ENCODE measurements around the gene MAPK14.
A peak's percentile ranks its signal among the peaks of the same experiment; 100 is the strongest.
"Not testable (repeated sequence)": the region's sequence is repeated elsewhere in the genome, so short reads cannot be mapped to it uniquely, and the experiment has no call there.

Gene MAPK14

DNA sequence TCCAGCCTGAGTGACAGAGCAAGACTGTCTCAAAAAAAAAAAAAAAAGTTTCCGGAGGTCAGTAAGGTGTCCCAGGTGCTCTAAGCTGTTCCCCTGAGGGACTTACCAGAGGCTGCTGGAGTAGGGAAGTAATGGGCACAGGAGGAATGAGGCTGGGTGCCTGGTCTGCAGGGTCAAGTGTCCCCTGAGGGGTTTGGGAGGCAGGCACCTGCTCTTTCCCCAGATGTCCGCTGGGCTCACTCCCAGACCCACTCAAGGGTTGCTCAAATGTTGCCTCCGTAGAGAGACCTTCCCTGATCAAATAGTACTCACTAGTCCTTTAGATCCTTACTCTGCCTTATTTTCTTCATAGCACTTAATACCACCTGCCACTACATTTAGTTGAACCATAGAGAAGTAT is 97.3 kb downstream of the MAPK14 start:
- DNase-seq = no peak

DNA sequence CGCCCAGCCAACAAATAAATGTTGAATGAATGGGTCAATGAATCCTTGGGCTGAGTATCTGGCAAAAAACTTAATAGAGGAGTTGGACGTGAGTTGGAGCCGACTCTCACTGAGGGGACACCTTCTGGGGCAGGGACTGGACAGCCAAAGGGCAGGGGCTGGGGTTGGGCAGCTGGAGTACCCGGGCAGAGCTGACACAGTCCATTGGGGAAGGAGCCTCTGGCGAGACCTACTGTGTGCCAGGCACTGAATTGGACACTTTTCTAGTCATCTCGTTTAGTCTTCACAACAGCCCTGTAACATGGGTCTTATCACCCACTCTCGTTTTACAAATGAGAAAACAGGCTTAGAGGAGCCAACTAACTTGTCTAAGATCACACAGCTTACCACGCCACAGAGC is 98.0 kb downstream of the MAPK14 start:
- no peak for DNase-seq

DNA sequence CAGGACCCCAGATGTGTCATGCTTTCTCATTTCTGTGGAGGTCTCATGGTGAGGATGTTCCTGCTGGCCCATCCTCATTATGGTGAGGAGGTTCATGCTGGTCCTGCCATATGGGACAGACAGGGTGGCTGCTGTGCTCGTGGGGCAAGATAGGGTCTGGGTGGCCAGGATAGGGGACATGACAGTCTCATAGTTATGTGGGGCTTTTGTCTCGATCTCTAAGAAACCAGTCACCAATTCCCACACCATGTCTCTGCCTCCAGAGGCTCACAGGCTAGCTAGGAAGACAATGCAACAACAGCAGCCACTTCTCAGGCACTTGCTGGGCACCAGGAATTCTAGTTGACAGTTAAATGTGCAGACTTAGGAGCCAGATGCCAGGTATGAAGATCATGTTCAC is 98.5 kb downstream of the MAPK14 start:
- no peak for DNase-seq

DNA sequence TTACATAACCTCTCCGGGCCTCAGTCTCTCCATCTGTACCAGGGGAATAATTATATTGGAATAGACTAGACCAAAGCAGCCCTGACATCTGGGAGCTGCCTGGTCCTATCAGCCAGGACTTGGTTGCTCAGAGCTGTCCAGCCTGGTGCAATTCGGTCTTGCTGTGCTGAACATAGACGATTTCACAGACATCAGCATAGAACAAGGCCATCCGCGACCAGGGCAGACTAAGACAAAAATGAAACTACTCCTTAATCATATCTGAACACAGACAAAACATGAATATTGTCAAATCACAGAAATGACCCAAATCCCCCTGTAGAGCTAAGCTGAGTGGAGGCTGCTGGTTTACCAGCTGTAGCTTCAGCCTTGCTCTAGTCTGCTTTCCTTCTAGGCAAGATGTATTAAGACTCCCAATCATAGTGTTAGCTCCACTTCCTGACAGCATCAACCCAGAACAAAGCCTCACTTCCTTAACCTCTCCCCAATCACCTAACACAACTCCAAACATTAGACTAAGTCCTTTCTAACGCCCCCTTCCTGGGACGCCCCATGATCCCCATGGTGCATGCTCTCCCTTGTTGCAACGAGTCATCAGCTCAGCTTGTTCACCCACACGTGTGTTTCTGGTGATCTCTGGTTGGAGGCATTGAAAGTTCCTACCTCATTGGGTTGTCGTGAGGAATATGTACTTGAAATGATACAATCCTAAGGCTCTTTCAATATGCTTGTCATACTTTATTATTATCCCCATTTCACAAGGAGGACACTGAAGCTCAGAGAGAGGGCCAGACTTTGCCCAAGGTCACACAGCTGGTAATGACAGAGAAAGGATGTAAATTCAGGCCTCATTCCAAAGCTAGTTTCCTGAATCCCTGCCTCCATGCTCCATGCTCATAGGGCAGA is 99.2 kb downstream of the MAPK14 start:
- peak; percentile 82 for DNase-seq

DNA sequence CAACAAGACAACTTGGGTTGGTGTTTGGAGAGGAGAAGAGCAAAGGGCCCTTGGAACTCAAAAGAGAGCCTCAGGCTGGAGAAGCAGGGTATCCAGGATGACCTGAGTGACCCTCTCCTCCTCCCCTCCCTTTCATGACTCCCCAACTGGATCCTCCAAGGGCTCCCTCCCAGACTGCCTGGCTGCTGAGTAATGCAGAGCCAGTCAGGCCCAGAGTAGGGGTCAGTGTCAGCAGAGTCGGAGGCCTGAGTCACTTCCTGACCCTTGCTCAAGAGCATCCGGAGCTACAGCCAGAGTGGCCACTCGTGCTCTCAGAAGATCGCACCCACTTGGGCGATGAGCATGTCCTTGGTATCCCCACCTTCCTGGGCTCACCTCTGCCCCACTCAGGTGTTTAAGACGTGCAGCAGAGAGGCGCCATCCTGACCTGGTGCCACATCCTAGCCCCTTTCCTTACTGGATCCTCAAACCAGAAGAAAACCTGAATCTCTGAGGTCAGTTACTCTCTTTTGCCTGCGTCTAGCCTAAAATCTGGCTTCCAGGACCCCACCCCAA is 99.9 kb downstream of the MAPK14 start:
- peak; percentile 99 for DNase-seq

DNA sequence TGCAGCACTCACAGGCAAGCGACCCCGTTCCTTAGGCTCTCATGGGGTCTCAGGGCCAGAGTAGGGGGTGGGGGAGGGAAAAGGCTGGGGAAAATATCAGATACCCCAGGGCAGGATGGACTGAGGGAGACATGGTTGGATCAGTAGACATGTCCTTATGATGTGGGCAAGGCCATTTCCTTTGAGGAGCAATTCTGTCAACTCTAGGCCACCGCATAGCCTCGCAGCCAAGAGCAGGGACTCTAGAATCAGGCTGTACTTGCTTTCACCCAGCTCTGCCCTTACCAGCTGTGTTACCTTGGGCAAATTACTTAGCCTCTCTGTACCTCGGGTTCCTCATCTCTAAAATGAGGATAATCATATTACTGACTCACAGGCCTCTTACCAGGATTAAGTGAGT is 100.5 kb downstream of the MAPK14 start:
- DNase-seq = peak; percentile 24

DNA sequence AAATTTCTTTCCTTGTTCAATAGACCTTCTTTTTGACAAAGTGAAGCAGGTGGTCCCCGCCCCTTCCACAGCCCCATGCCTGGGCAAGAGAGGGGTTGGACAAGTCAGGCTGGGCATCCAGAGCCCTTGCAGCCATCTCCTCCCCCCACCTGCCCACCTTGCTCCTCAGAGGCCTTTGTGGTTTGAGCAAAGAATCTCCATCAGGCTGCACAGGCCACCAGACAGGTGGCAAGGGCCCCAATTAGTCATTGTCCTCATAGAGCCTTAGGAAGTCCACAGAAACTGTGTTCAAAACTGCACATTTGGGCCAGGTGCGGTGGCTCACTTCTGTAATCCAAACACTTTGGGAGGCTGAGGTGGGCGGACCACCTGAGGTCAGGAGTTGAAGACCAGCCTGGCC is 101.2 kb downstream of the MAPK14 start:
- DNase-seq = no peak

DNA sequence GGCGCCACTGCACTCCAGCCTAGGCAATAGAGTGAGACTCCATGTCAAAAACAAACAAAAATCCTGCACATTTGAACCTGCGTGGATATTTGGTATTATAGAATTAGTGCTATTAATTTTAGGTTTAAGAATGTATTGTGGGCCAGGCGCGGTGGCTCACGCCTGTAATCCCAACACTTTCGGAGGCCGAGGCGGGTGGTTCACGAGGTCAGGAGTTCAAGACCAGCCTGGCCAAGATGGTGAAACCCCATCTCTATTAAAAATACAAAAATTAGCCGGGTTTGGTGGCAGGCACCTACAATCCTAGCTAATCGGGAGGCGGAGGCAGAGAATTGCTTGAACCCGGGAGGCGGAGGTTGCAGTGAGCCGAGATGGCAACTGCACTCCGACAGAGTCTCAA is 101.7 kb downstream of the MAPK14 start:
- DNase-seq = not testable (repeated sequence)

DNA sequence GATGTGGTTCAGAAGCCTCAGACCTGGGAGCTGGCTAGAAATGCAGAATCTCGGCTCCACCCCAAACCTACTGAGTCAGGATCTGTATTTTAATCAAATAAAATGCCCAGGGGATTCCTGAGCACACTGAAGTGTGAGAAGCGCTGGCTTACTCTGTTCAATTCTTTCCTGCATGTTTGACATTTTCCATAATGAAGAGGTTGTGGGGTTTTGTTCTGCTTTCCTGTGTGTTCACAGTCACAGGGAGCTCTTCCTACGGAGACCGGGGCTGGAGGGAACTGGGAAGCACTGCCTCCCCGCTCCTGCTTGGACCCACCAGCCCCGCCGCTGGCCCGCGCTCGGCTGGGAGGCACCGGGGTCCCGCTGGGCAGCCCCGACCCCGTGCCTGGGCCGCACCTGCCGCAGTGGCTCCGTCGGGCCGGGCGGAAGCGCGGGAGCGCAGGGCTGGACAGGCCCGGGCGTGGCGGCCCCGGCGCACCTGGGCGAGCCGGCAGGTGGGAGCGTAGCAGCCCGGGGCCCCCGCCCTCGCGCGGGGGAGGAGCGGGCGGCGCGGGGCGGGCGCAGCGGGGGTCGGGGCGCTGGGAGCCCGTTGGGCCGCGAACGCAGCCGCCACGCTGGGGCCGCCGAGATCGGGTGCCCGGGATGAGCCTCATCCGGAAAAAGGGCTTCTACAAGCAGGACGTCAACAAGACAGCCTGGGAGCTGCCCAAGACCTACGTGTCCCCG is 102.5 kb downstream of the MAPK14 start, which contains the start of gene MAPK13:
MAPK13 (plus strand) TSS at position 573 of the 726 bp plus-strand sequence; CDS start at position 643, 70 bp downstream.
- peak; percentile 11 for DNase-seq

DNA sequence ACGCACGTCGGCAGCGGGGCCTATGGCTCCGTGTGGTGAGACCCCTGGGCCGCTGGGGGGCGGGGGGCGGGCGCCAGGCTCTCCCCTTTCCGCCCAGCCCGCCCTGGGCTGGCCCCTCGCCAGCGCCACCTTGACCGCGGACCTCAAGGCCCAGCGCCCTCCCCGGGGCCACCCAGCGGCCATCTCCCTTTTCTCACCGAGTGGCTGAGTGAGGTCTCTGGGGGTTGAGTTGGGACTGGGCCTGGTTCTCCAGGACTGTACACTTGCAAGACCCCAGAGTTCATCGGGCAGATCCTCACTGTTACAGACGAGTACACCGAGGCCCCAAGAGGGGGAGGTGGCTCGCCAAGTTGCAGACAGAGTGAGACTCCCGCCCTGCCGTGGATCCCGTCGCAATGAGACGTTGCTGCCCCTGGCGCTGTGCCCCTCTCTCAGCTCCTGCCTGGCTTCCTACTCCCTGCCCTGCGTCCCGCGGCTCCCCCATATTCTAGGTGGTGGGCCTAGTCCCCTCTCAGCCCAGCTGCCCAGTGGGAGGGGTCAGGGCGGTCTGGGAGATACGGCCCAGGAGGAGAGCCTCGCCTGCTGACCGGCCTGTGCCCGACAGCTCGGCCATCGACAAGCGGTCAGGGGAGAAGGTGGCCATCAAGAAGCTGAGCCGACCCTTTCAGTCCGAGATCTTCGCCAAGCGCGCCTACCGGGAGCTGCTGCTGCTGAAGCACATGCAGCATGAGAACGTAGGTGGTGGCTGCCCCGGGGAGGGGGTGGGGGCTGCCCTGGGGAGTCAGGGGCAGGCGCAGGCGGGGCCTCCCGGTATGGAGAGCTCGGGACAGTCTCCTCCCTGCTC is 103.3 kb downstream of the MAPK14 start:
- DNase-seq = no peak

DNA sequence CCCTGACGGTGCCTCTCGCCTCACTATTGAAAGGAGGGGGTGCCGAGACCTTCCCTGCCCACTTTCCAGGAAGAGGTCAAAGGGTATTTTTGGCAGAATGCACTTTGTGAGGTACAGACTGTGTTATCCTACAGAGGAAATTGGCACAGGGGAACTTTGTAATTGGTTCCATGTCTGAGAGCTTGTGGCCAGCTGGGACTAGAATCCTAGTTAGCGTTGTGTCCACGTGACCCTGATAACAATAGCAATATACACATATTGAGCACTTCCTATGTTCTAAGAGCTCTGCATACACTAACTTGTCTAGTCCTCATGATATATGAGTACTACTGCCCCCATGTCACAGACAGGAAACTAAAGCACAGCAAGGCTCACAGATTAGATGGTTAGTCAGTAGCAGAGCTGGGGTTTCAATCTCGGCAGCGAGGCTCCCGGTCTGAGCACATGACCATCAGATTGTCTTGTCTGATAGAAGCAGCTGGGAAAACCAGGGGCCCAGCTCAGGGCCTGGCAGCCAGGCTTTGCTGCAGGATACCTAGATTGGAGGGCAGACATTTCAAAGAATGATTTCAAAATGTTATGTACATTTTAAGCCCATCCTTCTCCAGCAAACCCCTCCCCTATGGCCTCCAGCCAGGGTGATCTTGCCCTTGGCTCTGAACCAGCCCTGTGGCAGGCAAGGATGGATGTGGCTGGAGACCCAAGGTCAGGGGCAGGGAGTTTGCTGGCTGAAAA is 104.1 kb downstream of the MAPK14 start:
- peak; percentile 85 for DNase-seq

DNA sequence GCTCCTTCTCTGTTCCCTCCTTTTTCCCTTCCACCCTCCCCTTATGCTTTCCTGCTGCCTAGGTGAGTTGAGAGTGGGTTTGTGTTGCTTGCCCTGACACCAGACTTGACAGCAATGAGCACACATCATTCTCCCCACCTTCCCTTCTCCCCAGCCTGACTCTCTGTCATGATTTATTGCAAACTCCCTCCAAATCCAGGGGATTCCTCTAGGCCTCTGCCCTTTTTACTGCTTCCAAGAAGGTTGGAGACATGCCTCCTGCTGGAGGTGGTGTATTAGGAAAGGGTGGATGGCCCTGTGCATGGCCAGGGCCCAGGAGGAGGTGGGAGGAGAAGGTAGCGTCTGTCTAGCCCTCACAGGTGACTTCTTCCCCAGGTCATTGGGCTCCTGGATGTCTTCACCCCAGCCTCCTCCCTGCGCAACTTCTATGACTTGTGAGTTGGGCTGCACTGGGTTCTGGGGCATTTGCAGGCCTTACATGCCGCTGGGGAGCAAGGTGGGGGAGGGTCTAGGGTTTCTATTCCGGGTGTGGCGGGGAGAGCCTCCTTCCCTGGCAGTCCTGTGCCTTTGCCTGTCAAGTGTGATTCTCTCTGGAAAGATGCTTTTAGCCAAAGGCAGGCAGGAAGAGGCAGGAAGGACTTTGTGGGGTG is 104.8 kb downstream of the MAPK14 start:
- no peak for DNase-seq

DNA sequence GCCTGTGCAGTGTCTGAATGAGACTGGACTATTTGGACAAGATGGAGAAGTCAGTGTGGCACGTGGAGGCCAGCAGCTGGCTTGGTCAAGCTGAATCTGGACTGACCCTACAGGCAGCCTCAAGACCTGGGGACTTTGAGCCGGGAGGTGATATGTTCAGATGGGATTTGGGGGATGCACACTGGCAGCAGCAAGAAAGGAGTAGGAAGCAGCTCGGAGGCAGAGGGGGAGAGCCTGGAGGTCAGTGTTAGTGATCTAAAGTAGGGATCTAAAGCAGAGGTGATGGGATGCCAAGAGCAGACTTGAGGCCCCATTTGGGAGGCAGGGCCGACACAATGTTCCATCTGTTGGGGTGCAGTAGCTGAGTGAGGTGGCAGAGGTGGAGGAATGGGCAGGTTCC is 105.5 kb downstream of the MAPK14 start:
- DNase-seq = no peak

DNA sequence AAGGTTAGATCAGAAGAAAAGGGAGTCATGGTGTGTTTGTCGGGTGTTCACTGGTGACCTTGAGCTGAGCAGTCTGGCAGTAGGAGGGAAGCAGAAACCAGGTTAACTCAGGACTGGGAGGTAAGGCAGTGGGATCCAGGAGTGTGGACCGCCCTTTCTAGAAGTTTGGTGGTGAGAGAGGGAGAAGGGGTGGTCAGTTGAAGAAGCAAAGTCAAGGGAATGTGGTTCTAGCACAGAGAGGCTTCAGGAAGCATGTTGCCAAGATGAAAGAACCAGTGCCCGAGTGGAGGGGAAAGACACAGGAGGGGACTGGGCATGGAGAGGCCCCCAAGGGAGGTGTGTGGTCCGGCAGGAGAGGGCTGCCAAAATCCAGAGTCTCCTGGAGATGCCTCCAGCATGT is 106.3 kb downstream of the MAPK14 start:
- no peak for DNase-seq

DNA sequence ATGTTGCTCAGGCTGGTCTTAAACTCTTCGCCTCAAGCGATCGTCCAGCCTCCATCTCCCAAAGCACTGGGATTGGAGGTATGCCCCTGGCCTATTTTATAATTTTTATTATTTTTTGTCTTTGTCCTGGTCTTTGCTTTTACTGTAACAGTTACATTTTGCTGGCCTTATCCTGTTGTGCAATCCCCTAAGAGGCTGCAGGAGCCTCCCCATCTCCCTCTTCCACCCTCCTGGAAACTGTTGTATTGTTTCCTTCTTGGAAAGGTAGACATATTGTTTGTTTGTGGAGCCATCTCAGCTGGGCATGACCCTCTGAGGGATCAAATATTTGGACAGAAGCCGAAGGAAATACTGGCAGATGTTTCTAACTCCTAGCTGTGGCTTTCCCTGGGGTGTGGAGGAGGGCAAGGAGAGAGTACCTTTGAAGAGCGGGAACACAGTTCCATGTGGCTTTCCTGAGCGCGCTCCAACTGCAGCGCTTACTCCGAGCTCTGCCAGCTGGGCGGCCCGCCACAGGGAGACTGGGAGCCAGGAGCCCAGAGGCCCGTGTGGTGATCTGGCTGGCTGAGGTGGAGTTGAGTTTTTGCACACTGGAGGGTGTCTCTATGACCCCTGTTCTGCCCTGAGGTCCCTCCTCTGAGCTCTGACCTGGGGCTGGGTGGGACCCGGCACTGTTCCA is 107.6 kb downstream of the MAPK14 start:
- DNase-seq = no peak

DNA sequence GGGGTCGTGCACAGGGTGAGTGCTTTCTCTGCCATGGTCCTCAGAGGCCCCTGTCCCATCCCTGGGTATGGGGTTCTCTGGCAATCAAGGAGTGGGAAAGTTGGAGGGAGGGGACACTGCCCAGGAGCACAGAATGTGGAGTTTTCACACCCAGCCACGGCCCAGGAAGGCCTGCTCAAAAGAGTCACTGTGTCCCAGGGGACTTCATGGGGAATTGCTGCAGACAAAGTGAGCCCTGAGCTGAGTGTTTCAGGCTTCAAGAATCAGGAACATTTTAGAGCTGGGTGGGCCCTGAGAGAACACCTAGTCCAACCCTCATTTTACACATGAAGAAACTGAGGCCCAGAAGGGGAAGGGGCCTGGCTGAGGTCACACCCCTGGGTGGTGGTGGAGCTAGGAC is 108.4 kb downstream of the MAPK14 start:
- no peak for DNase-seq

DNA sequence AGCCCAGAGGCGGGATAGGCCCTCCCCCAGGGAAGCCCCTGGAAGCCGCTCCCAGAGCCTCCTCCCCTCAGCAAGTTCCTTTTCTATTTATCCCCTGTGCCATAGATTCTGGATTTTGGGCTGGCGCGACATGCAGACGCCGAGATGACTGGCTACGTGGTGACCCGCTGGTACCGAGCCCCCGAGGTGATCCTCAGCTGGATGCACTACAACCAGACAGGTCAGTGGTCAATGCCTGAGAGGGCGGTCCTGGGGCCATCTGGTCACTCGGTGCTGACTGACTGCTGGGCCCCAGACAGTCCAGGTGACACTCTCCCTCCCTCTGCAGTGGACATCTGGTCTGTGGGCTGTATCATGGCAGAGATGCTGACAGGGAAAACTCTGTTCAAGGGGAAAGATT is 108.9 kb downstream of the MAPK14 start:
- DNase-seq = no peak

DNA sequence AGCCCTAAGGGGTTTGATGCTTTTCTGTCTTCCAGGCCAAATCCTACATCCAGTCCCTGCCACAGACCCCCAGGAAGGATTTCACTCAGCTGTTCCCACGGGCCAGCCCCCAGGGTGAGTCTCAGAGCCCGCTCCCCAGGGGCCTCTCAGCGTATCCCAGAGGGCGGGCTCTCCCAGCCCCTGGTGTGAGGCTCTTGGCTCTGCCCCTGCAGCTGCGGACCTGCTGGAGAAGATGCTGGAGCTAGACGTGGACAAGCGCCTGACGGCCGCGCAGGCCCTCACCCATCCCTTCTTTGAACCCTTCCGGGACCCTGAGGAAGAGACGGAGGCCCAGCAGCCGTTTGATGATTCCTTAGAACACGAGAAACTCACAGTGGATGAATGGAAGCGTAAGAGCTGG is 111.1 kb downstream of the MAPK14 start:
- no peak for DNase-seq

DNA sequence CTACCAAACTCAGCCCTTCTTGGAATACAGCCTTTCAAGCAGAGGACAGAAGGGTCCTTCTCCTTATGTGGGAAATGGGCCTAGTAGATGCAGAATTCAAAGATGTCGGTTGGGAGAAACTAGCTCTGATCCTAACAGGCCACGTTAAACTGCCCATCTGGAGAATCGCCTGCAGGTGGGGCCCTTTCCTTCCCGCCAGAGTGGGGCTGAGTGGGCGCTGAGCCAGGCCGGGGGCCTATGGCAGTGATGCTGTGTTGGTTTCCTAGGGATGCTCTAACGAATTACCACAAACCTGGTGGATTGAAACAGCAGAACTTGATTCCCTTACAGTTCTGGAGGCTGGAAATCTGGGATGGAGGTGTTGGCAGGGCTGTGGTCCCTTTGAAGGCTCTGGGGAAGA is 111.8 kb downstream of the MAPK14 start:
- DNase-seq = no peak

DNA sequence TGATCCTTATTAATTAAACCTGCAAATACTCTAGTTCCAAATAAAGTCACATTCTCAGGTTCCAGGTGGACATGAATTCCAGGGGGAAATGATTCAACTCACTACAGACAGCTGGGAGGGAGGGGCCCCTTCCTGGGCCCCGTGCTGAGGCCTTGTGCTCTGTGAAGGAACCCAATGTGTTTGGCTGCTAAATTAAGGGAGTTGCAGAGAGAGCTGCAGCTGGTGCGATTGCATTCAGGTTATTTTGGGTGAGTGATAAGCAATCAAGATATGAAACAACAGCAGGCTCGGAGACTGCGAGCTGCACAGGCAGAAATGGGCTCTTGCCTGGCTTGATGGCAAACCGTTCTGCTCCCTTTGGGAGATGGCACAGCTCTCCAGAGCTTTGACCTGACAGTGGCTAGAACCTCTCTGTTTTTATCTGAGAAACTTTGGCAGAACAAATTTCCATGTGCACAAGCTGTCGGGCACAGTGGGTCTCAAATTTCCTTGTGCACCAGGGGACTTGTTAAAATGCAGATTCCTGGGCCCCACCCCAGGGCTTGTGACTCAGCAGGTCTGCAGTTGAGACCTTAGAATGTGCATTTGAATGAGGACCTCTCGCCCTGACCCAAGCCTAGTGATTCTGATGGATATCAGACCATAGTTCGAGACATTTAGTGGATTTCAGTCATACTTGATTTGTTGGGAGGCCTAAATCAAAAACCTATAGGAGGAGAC is 112.5 kb downstream of the MAPK14 start:
- no peak for DNase-seq

All from HCEC 1CT (cell line).